GM12878 (cell line): Measurements from ENCODE around the gene INSRR. TPM values are rescaled to one million over a fixed set of nuclear protein-coding genes. Genes with fewer than 3 reads are reported as not detected.

Source experiments
- ATAC-seq: fragments of 200-7000 bp; cut with Tn5 transposase; 3 replicates; pipeline ENCODE4 v1.9.1; 2020; ENCODE audit warnings: mild to moderate bottlenecking, moderate library complexity
- BruUV-seq: library from RNA; stranded (reverse); fragments of 400-500 nt; replicated peaks from 2 replicates; lab custom pipeline; 2021; lab: Mats Ljungman, UMichigan
- CTCF ChIA-PET: fragments of 300-600 bp; sonication (Branson Sonifier 250); formaldehyde crosslinking; extraction: SDS; loops from one replicate; lab custom pipeline; 2021; ENCODE audit warnings: inconsistent platforms; lab: Yijun Ruan, JAX
- POLR2A ChIA-PET: fragments of 350-600 bp; formaldehyde crosslinking; extraction: SDS; loops from one replicate; lab custom pipeline; 2021; ENCODE audit warnings: inconsistent platforms; lab: Charles Lee
- RAD21 ChIA-PET: fragments of 300-600 bp; sonication (Branson Sonifier 250); formaldehyde crosslinking; loops from one replicate; lab custom pipeline; 2023; ENCODE audit warnings: antibody characterized with exemption; ENCODE audit not compliant: unreplicated experiment; lab: Charles Lee
- SMC1A ChIA-PET: fragments of 300-600 bp; sonication (Branson Sonifier 250); formaldehyde crosslinking; loops from one replicate; lab custom pipeline; 2023; ENCODE audit not compliant: unreplicated experiment, uncharacterized antibody; lab: Charles Lee
- DNase-seq: peaks from one replicate; pipeline ENCODE4 v3.0.0-alpha.2; 2011; ENCODE audit warnings: low read depth, low spot score
- FAIRE-seq: peaks from 3 replicates; lab custom pipeline; 2011; peaks lifted over from hg19 to GRCh38; lab: Jason Lieb, UNC
- H2AFZ ChIP-seq: 2 replicates; pipeline ENCODE4 v1.6.0; 2011; ENCODE audit warnings: low read depth, low read length, control low read depth; ENCODE audit not compliant: control insufficient read depth
- H3K27ac ChIP-seq: 2 replicates; pipeline ENCODE4 v1.5.1; 2011; ENCODE audit warnings: control low read depth; ENCODE audit not compliant: control insufficient read depth, insufficient read depth
- H3K27me3 ChIP-seq, 2 experiments: replicated peaks in 1 of 2; 2 replicates each; pipeline versions ENCODE4 v1.6.0 to v1.6.1; 2011; ENCODE audit warnings: low read length in 1 of 2; ENCODE audit not compliant: control insufficient read depth in 2 of 2, insufficient read depth in 2 of 2
- H3K36me3 ChIP-seq, 2 experiments: 2 replicates each; pipeline ENCODE4 v1.5.1; 2011; ENCODE audit warnings: low read length in 1 of 2; ENCODE audit not compliant: control insufficient read depth in 2 of 2, insufficient read depth in 2 of 2
- H3K4me1 ChIP-seq: 2 replicates; pipeline ENCODE4 v1.6.1; 2011; ENCODE audit warnings: mild to moderate bottlenecking, low read length, moderate library complexity, mixed read lengths; ENCODE audit not compliant: control insufficient read depth, insufficient read depth
- H3K4me2 ChIP-seq: 2 replicates; pipeline ENCODE4 v1.6.0; 2011; ENCODE audit warnings: control low read depth; ENCODE audit not compliant: control insufficient read depth, insufficient read depth
- H3K4me3 ChIP-seq: fragments of 200-600 bp; sonication (generic); 2 replicates; pipeline ENCODE4 v1.5.1; 2016
- H3K79me2 ChIP-seq: 2 replicates; pipeline ENCODE4 v1.6.0; 2011; ENCODE audit warnings: low read length; ENCODE audit not compliant: control insufficient read depth, insufficient read depth
- H3K9ac ChIP-seq: 2 replicates; pipeline ENCODE4 v1.8.0; 2011; ENCODE audit warnings: low read length, control low read depth, mixed read lengths; ENCODE audit not compliant: control insufficient read depth, insufficient read depth
- H3K9me3 ChIP-seq: replicated peaks from 3 replicates; pipeline ENCODE4 v1.5.1; 2011; ENCODE audit warnings: mild to moderate bottlenecking, low read length; ENCODE audit not compliant: control insufficient read depth, insufficient read depth
- H4K20me1 ChIP-seq: 2 replicates; pipeline ENCODE4 v1.6.0; 2011; ENCODE audit not compliant: control insufficient read depth, insufficient read depth
- REST ChIP-seq: IDR thresholded peaks from 2 replicates; pipeline ENCODE4 v1.6.1; 2012; ENCODE audit warnings: mild to moderate bottlenecking, low read depth, low read length
- SMAD1 ChIP-seq: fragments of 450-650 bp; IDR thresholded peaks from 2 replicates; pipeline ENCODE4 v1.6.1; 2018; ENCODE audit warnings: mild to moderate bottlenecking, low read depth; ENCODE audit not compliant: partially characterized antibody
- WGBS: methylation state at CpG from one replicate; pipeline ENCODE4 v1.1.6; 2016; ENCODE audit warnings: low lambda C conversion rate; ENCODE audit not compliant: insufficient replicate concordance, insufficient coverage; ENCODE audit errors: missing lambda C conversion rate; 5-methylcytosine and 5-hydroxymethylcytosine counted together
- in situ Hi-C: fragments of 300-500 bp; cut with MboI; formaldehyde crosslinking; loops from 9 replicates; pipeline ENCODE4 v1.14.3; 2018; ENCODE audit warnings: mixed read lengths
- intact Hi-C: fragments of 100-400 bp; cut with micrococcal nuclease; formaldehyde crosslinking; loops from one replicate; pipeline ENCODE4 v1.14.2; 2022; ENCODE audit not compliant: unreplicated experiment
- polyA plus RNA-seq, 11 experiments: library from polyadenylated mRNA; depleted of rRNA in 4 of 11; unstranded in 6 of 11; stranded (reverse) in 5 of 11; fragments of >200 nt; fragmentation: Nextera tagmentation in 4 of 11; fragmentation: Illumina TruSeq in 1 of 11; extraction: Ambion mirVana in 4 of 11; extraction: Trizol in 1 of 11; gene quantifications; 1 replicate in 1 of 11; 2 replicates in 10 of 11; pipeline versions ENCODE4 v1.2.1 to v1.2.3, GENCODE V29; 2011 to 2016; ENCODE audit warnings: inconsistent platforms in 2 of 11, missing spikeins in 2 of 11, low read depth in 1 of 11
- total RNA-seq, 4 experiments: library from RNA; depleted of rRNA in 3 of 4; stranded (reverse); fragments of >200 nt in 3 of 4; fragmentation: Illumina TruSeq in 1 of 4; extraction: Trizol in 1 of 4; gene quantifications; 2 replicates each; pipeline versions ENCODE4 v1.2.1 to v1.2.3, GENCODE V29; 2013 to 2021

The INSRR gene
- total and polyA plus RNA-seq, 10 of the 15 experiments (the other 5 are each of a cell fraction or from before 2014, with no cell fraction given), result 0.01 TPM; not detected in 9

- intact Hi-C loops, result no loop called here
- Histone ChIP-seq H2AFZ (no peak overlapping the region), H3K27me3 (peaks cover 0 to 3% of the 10 kb centered on the region in 2 experiments; a peak in 3 of 4 replicates), H3K4me3 (no peak overlapping the region), H3K9ac (no peak overlapping the region), H3K27ac (no peak overlapping the region), H4K20me1 (0 out of 2 replicates have a peak, but pooled peaks cover 2% of the 10 kb centered on the region), H3K9me3 (no peaks in the 10 kb centered on the region), H3K4me2 (no peak overlapping the region), H3K79me2 (no peaks in the 10 kb centered on the region), H3K4me1 (peaks cover 13% of the 10 kb centered on the region), H3K36me3 (no peaks in the 10 kb centered on the region)
- POLR2A ChIA-PET, result interaction anchor here (0.7 to 1.0 kb wide), 2 partner anchors 47 to 100 kb away, joined by 3 read pairs; no protein-coding TSS in a partner anchor
- CTCF ChIA-PET, result interaction anchor here (0.7 to 6.9 kb wide), 4 partner anchors 18 to 151 kb away, joined by 3 to 248 read pairs (median 3); partner anchors contain the start of genes INSRR and NTRK1
- no peak for FAIRE-seq
- in situ Hi-C loops, result no loop called here
- no peak for ATAC-seq
- WGBS, result 34% methylated on average over 15 of the region's 16 CpGs
- SMC1A ChIA-PET, result interaction anchor here (0.5 to 6.8 kb wide), 2 partner anchors 17 to 238 kb away, joined by 3 to 123 read pairs; partner anchors contain the start of genes INSRR and NTRK1
- no peak for DNase-seq
- no peak for TF ChIP-seq SMAD1
- peak; percentile 62; the same call in 1 of the 2 replicates for TF ChIP-seq REST
- BruUV-seq, result no TSS peak
- RAD21 ChIA-PET, result interaction anchor here (1.4 kb wide), 2 partner anchors 19 to 43 kb away, joined by 4 to 7 read pairs; partner anchors contain the start of gene NTRK1
These were observed 17.5 kb downstream of the INSRR start for GRCh38 chr1:156841295-156841855.
